ENCODE results near the gene MBD5.

MBD5 gene

GRCh38 chr2:148486655-148487054 is 465.8 kb downstream of the MBD5 start:
- no peak for TF ChIP-seq CTCF (IDR thresholded peaks at IDR 0.05; ENCODE audit: extremely low read depth, missing control alignments)

GRCh38 chr2:148487439-148487838 is 466.5 kb downstream of the MBD5 start:
- no peak for TF ChIP-seq CTCF (IDR thresholded peaks at IDR 0.05; ENCODE audit: extremely low read depth, missing control alignments)
- DNase-seq (ENCODE audit: low spot score) = no peak

More at GRCh38 chr2:148486655-148487054, 465.8 kb downstream of the MBD5 start:
- DNase-seq (ENCODE audit: low spot score) = no peak

- no peak for DNase-seq (ENCODE audit: low spot score)
- no peak for TF ChIP-seq CTCF (IDR thresholded peaks at IDR 0.05; ENCODE audit: extremely low read depth, missing control alignments)
Observed at GRCh38 chr2:148490840-148491439, 470.0 kb downstream of the MBD5 start.

GRCh38 chr2:148493822-148494563 is 473.1 kb downstream of the MBD5 start:
- peak; percentile 9 for DNase-seq (ENCODE audit: low spot score)
- TF ChIP-seq CTCF (IDR thresholded peaks at IDR 0.05; ENCODE audit: extremely low read depth, missing control alignments) = no peak

- no peak for TF ChIP-seq CTCF (IDR thresholded peaks at IDR 0.05; ENCODE audit: extremely low read depth, missing control alignments)
- DNase-seq (ENCODE audit: low spot score) = no peak
Observed at GRCh38 chr2:148495586-148495985, 474.7 kb downstream of the MBD5 start.

- DNase-seq (ENCODE audit: low spot score) = no peak
- TF ChIP-seq CTCF (IDR thresholded peaks at IDR 0.05; ENCODE audit: extremely low read depth, missing control alignments) = no peak
Observed at GRCh38 chr2:148501545-148501944, 480.7 kb downstream of the MBD5 start.

GRCh38 chr2:148503516-148503915 is 482.6 kb downstream of the MBD5 start:
- DNase-seq (ENCODE audit: low spot score) = no peak
- no peak for TF ChIP-seq CTCF (IDR thresholded peaks at IDR 0.05; ENCODE audit: extremely low read depth, missing control alignments)

Measured in GM20000 (cell line).